HG03095 (cell line): Measurements from ENCODE around the gene SLC9A5.

Source experiments
- ATAC-seq: cut with Tn5 transposase; IDR thresholded peaks from one replicate; pipeline ENCODE4 v1.9.1; 2021; ENCODE audit warnings: moderate library complexity; ENCODE audit not compliant: unreplicated experiment

The SLC9A5 gene

DNA sequence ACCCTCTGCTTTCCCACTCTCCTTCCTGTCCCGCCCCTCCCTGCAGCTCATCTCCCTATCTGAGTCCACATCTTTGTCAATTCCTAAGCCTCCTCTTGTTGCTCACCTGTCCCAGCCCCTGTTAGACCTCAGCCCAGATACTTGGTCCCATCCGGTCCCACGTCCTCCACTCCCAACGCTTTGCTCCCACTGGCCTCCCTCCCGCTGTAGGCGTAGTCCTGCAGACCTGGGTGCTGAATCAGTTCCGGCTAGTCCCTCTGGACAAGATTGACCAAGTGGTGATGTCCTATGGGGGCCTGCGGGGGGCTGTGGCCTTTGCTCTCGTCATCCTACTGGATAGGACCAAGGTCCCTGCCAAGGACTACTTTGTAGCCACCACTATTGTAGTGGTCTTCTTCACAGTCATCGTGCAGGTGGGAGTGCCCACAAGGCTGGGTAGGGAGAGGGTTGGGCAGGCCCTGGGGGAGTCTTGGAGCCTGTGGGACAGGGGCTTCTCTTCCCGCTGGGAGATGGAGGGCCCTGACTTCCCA lies 8.0 kb downstream of the SLC9A5 start:
- ATAC-seq = no peak

DNA sequence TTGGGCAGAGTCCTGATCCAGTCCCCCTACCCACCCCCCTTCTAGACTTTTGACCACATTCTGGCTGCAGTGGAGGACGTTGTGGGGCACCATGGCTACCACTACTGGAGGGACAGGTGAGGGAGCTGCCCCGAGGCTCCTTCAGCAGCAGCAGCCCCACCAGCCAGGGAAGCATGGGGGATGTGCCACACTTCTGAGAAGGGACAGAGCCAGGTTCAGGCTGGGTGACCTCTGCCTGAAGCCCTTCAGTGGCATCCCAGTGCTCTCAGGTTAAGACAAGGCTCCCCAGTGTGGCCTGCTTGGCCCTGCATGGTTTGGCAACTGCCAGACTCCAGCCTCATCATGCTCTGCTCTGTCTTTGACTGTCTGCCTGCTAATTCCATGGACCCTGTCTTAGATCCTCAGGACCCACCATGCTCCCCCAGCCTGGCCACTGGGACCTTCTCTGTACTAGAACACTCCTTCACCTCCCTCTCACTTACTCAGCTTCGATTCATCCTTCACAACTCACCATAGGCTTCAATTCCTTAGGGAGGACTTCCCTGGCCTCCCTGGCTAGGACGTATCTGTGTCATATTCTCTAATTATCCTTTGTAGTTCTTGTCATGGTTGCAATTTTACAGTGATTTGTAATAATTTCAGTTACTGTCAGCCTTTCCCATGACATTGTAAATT lies 8.8 kb downstream of the SLC9A5 start:
- ATAC-seq = no peak

DNA sequence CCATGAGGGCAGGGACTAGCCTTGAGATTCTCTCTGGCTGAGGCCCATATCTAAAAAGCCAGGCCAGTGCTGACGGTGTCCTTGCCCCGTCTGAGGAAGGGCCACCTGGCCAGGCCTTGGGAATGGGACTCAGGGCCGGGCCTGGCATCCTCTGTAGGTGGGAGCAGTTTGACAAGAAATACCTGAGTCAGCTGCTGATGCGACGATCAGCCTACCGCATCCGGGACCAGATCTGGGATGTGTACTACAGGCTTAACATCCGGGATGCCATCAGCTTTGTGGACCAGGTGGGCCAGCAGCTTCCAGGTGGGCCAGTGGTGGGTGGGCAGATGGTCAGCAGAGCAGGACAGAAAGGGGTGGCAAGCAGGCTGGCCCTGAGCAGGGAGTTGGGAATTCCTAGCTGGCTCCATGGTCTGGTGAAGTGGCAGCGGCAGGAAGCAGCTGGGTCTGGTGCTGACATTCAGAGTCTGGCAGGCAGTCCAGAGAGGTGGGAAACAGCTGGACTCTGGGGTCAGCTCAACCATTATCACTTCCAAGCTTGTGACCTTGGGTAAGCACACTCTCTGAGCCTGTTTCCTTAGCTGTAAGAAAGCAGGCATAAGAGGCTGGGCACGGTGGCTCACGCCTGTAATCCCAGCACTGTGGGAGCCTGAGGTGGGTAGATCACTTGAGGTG lies 9.5 kb downstream of the SLC9A5 start:
- no peak for ATAC-seq

DNA sequence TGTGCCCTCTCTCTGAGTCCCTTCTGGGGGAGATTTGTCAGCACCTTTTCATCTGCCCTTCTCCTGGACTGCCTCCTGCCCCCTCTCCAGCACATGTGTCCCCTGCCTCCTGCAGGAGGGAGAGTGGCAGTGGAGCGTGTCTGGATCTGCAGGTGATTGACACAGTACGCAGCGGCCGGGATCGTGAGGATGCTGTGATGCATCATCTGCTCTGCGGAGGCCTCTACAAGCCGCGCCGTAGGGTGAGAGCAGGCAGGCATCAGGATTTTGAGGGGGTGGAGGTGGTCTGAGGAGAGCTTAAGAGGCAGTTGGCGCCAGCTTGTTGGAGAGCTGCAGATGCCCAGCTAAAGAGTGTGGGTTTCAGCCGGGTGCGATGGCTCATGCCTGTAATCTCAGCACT lies 10.9 kb downstream of the SLC9A5 start:
- no peak for ATAC-seq

DNA sequence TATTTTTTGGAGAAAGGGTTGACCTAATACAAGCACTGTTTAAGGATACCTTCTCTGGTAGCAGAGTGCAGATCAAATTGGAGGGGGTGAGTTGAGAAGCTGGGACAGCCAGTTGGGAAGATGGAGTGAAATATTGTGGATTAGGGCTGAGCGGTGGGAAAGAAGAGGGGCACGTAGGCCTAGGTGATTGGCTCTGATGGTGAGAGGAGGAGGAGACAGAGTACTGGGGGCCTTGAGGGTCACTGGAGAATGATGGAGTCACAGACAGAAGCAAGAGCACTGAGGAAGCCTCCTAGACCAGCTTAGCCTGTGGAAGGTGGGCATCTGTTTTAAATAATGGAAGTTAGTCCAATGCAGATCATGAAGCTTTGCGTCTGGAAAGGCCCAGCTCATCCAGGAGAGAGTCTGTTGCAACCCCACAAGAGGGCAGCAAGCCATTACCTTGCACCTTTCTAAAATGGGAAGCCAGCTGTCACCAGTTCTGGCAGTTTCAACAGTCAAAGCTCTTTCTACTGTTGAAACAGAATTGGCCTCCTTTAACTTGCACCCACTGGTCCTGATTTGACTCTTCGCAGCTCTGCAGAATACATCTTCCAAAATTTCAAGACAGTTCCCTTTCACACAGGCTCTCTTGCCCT lies 11.8 kb downstream of the SLC9A5 start:
- ATAC-seq = peak; percentile 53

DNA sequence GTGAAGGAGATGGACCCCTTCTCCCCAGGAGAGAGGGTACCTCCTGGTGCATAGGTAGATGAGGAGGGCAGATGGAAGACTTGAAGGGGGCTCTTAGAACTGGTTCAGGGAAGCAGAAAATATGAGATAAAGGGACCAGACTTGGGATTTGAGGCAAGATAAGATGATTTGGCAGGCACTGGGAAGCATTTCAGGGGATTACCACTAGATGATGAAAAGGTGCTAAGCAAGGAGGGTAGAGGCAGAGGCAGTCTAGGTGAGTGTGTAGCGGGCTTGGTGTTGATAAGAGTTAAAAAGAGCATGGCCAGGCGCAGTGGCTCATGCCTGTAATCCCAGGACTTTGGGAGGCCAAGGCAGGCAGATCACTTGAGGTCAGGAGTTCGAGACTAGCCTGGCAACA lies 14.4 kb downstream of the SLC9A5 start:
- ATAC-seq = no peak

DNA sequence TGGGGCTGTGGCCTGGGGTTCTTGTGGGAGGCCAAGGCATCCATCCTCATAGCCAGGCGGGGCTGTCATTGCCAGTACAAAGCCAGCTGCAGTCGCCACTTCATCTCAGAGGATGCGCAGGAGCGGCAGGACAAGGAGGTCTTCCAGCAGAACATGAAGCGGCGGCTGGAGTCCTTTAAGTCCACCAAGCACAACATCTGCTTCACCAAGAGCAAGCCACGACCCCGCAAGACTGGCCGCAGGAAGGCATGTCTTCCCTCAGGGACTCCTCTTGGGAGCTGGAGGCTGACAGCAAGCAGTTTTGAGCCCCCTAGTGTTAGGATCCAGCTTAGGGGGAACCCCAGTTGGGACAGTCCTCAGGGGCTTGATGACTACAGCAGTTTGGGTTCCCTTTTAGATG lies 15.5 kb downstream of the SLC9A5 start:
- ATAC-seq = no peak

DNA sequence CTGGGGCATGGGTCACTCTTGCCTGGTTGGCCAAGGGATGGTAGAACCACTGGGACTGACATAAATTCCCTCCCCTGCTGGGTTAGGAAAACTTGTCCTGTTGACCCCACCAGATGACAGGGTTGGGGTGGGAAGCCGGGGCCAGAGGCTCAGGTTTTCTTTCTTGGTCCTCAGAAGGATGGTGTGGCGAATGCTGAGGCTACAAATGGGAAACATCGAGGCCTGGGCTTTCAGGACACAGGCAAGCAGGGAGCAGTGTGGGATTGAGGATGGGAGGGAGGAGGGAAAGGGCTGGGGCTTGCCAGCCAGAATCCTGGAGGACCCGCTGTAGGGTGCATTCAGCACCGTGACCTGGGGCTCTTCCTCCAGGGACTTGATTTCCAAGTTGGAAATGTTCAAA lies 16.1 kb downstream of the SLC9A5 start:
- no peak for ATAC-seq

DNA sequence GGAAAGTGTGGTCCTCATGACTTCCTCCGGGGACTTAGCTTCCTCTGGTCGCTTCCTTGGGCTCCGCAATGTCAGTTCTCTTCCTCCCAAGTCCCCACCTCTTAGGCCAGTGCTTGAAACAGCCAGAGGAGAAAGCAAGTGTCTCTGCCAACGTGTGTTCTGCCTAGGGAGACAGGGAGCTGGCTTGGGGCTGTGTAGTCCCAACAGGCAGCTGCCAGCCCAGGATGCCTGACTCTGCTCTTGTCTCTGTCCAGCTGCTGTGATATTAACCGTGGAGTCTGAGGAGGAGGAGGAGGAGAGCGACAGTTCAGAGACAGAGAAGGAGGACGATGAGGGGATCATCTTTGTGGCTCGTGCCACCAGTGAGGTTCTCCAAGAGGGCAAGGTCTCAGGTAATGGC lies 17.1 kb downstream of the SLC9A5 start:
- ATAC-seq = no peak

DNA sequence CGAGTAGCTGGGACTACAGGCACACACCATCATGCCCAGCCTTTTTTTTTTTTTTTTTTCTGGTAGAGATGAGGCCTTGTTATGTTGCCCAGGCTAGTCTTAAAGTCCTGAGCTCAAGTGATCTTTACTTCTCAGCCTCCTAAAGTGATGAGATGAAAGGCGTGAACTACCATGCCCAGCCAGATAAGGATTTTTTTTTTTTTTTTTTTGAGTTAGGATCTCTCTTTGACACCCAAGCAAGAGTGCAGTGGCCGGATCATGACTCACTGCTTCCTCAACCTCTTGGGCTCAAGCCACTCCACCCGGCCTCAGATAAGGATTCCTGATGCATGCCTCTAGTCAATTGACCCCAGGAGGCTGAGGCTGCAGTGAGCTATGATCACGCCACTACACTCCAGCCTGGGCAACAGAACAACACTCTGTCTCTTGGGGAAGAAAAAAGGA lies 19.4 kb downstream of the SLC9A5 start:
- ATAC-seq = no peak

DNA sequence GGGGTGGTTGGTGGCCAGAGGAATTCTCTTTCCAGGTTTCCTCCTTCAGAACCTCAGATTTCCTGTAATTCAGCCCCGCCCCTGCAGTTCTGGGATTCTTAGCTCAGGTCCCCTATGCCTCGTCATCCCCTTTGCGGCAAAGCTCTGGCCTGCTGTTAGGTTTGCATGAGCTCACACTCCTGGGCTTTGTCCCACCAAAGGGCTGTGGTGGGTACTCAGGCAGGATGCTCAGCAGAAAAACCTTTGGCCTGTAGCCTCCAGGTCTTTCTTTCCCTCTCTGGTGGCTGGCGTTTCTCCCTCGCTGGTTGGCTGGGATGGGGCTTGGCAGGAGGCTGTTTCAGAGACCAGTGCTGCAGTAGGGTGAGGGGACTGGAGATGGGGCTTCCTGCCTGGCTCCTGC lies 21.0 kb downstream of the SLC9A5 start:
- ATAC-seq = no peak

DNA sequence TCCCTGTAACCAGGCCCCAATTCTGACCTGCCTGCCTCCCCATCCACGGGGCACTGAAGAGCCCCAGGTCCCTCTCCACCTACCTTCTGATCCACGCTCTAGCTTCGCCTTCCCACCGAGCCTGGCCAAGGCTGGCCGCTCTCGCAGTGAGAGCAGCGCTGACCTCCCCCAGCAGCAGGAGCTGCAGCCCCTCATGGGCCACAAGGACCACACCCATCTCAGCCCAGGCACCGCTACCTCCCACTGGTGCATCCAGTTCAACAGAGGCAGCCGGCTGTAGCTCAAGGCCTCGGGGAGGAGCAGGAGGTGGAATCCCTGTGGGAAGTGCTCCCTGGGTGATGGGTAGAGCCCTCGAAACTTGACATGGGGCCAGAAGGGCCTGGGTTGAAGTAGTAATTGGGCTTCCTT lies 22.2 kb downstream of the SLC9A5 start:
- no peak for ATAC-seq

DNA sequence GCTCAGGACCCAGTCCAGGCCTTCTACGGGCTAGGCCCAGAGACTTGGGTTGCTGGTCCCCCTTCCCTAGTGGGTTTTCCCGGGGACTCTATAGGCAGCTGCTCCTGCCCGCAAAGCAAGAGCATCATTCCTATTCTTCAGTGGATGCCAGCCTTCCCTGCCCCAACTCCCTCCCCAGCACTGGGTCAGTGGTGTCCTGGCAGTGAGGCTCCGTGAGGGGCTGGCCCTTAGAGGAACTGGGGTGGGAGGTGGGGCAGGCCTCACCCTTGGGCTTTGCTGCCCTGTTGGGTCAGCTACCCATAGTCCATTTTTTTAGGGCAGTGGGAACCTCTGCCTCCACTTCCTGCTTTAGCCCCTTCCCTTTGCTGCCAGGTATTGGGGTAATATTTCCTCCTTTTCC lies 22.7 kb downstream of the SLC9A5 start:
- no peak for ATAC-seq

DNA sequence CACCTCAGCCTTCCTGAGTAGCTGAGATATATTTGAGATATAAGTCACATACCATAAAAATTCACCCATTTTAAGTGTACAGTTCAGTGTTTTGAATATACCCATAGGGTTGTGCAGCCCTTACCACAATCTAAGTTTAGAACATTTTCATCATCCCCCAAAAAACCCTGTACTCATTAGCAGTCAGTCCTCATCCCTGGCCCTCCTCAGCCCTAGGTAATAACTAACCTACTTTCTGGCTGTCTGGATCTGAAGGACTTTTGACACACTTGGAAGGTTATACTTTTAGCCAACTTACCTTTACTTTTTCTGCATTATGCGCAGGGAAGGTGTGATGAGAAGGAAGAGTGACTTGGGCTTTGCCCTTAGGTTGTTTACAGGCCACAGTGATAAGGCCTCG lies 26.5 kb downstream of the SLC9A5 start:
- ATAC-seq = no peak

DNA sequence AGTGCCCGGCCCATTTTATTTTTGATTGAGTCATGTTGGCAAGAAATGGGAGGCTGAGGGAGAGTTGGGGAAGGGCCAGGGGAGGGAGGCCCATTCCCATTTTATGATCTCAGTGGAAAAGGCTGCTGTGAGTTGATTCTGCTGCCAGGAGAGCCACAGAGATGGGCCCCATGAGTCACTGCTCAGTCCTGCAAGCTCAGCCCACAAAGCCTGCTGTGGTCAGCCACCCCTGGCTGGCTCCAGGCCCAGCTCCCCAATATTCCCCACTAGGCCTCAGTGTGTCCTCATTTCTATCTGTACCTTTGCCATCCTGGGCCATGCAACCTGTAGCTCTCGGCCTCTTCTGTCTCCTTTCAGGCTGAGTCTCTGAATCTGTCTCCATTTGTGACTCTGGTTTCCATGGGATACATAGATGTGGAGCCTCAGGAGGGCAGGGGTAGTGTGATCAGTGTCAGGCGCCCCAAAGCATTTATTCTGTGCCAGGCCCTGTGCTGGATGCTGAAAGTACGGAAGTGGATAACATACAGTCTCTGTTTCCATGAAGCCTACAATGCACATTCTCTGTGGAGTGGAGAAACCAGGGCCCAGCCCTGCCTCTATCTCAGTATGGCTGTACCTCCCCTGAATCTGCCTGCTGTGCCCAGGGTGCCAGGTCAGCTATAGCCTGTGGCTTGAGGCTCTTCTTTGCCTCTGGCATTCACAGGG lies 28.7 kb downstream of the SLC9A5 start:
- no peak for ATAC-seq

DNA sequence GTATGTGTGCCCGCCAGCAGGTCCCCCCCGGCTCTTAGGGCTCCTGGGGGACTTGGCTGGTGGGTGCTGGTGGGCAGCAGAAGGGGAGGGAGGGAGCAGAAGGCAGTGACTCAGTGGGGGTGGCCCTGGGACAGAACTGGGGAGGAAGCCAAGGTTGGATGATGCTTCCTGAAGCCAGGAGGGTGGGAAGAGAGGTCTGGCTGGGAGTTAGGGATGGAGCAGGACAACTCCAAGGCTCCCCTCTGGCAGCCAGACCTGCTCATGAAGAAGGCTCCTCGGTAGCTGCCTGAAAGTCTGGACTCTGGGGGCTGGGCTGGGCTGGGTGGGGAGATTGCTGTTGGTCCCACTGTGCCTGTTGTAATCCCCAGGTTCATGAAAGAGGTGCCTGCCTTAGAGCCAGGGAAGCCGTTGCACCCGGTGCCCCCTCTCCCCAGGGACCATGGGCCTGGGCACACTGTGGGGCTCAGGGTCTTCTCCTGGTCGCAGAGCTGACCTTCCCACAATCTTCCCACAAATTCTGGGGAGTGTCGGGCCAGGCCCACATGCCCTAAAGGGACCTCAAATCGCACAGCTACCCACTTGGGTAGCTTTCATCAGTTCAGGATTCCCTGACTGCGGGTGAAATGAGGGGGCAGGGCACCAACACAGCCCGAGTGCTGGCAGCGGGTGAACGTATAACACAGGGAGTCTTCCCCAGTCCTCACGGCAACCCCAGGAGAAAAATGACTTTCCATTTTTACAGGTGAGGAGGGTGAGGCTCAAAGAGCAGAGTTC lies 29.4 kb downstream of the SLC9A5 start:
- no peak for ATAC-seq

DNA sequence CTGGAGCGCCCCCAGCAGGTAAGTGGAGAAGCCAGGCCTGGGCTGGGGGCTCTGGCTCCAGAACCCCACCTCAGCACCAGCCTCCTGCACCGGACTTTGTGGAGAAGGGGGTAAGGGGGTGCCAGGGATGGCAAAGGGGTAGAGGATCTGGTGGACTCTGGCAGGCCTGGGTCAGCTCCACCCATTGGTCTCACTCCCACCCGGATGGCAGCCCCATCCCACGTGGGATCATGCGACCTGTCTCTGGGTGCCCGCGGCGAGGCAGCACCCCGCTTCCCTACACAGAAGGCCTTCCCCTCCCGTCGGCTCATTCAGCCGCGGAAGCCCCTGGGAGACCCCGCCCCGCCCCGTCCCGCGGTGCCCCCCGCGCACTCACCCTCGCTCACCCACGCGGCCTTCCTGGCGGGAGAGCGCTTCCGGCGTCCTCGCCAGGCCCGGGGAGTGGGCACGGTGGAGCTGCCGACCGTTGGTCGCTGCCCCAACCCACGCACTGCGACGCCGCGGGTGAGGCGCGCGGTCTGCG lies 30.1 kb downstream of the SLC9A5 start:
- peak; percentile 33 for ATAC-seq

DNA sequence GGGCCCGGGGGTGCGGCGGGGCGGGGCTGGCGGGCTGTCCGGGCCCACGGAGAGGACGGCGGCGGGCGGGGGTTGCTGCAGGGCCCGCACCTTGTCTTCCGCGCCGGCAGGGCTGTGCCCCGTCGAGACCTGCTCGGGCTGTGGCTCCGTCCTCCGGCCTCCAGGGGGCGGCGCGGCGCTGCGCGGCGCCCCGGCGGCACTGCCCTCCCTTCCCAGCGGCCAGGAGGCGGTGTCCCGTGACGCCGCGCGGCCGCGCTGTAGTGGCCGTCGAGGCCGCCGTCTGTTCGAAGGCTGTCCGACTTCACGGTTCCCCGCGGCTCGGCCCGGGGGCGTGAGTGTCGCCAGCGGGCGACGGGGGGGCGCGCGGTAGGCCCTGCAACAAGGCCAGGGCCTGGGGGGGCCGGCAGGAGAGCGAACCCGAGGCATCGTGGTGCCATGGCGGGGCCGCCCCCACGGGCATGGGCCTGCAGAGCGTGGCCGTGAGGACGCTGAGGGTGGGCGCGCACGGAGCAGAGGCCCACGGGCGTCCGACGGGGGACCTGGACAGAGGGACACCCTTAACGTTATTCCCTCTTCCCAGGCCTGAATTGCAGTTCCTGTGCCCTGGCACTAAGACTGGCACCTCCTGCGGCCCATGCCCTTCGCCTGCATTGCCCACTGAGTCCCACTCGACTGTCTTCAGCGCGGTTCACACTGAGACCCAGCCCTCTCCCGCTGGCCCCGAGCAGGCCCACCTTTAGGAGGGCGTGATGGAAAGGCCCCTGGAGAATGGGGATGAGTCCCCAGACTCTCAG lies 30.7 kb downstream of the SLC9A5 start, which contains the start of gene PLEKHG4:
Gene PLEKHG4 (plus strand): TSS at position 237 of the 794 bp plus-strand sequence. CDS start 513 bp downstream, at position 750.
- peak; percentile 87 for ATAC-seq
